NCI-H524 (cell line): ENCODE measurements around the gene MTHFR.

Experiments
- DNase-seq, 2 experiments: peaks; one replicate each; lab custom pipeline; 2025; lab: John Stamatoyannopoulos, UW

MTHFR gene

DNA sequence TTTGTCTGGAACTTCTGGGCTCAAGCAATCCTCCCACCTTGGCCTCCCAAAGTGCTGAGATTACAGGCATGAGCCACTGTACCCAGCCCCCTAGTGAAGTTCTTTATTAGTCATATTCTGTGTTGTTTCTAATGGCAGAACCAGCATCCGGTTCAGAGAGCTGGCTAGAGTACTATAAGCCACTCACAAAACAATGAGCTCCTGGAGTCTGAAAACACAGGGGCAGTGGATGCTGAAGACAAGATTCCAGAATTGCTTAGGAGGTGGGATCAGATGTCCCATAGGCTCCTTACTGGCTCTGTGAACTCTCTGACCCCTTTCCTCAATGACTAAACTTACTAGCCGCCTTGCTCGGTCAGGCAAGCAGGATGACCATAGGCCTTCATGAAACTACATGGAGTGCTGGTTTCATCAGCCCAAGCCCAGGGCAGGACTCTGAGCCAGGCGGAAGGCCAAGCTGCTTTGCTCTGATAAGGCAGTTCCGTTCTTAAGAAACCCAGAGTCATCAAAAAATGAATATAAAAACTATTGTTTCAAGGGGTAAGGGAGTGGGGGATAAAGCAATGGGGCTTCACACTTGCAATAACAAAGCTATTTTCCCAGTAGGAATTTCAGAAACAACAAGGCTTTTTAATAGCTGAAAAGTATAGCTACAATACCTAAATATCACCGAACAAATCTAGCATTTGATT, 8.1 kb downstream of the MTHFR start:
- no peak for DNase-seq

DNA sequence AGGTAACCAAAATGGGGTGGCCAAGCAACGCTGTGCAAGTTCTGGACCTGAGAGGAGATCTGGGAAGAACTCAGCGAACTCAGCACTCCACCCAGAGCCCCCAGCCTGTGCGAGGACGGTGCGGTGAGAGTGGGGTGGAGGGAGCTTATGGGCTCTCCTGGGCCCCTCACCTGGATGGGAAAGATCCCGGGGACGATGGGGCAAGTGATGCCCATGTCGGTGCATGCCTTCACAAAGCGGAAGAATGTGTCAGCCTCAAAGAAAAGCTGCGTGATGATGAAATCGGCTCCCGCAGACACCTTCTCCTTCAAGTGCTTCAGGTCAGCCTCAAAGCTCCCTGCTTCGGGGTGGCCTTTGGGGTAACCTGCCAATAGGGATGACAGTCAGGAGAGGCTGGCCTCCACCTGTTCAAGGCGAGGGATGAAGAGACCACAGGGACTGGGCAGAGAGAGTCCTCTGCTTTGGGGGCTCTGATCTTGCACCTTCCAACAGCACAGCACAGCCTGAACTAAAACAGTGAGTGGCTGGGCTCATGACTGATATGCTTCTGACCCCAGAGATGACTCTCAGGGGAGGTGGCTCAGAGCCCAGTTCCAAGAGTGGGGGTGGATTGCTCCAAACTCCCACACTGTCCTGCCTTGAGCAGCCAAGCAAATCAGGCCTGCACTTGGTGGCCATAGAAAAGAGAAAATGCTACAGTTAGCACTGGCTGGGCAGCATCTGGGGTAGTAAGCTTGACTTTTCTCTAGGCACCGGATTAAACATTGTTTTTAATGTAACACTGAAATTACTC, 9.5 kb downstream of the MTHFR start:
- DNase-seq = no peak

DNA sequence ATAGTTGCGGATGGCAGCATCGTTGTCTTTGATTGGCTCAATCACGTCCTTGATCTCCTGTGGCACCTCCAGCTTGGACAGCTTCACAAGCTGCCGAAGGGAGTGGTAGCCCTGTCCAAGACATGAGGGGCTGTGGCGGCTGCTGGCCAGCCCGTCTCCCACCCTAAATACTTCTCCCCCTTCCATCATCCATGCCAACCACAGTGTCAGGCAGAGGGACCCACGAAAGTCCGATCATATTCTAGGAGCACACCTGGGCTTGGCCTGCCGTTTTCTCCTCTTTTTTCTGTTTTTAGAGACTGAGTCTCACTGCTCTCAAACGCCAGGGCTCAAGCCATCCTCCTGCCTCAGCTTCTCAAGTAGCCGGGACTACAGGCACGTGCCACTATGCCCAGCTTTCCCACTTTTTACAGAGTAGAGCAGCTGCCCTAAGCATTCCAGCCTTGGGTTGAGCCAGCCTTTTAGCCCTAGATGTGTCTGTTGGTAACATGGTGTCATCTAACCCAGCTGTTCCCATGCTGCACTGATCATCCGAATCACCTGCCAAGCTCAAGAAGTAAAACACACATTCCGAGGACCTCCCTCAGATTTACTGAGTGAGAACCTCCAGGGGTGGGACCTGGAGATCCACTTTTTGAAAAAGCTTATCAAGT, 10.4 kb downstream of the MTHFR start:
- DNase-seq = no peak

DNA sequence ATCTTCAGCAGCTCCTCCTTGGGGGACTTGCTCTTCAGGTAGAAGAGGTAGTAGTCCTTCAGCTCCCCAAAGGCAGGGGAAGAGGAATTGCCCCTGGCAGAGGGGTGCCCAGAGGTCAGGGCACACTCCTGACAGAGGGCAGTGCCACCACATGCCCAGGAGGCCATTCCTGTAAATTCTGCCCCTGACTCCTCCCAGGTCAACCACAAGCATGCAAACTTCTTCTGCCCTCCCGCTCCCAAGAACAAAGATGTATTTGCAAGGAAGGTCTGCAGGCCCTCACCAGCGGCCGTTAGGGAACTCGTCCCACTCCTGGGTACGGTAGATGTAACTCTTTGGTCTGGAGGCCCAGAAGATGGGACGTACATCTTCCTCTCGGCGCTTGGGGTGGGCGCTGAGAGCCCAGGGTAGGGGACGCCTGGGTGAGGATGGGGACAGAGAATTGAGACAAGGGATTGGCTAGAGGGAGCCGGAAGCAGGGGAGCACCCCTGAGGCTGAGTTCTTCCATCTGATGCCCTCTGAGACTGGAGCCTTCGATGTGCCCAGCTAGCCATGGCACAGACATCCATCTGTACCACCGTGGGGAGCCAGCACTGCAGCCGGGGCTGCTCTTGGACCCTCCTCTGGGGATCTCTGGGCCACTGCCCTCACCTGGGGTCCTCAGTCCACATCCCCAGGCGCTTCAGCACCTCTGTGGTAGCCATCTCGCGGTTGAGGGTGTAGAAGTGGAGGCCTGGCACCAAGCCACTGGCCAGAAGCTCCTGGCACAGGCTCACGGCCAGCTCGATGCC, 11.1 kb downstream of the MTHFR start:
- DNase-seq = no peak

DNA sequence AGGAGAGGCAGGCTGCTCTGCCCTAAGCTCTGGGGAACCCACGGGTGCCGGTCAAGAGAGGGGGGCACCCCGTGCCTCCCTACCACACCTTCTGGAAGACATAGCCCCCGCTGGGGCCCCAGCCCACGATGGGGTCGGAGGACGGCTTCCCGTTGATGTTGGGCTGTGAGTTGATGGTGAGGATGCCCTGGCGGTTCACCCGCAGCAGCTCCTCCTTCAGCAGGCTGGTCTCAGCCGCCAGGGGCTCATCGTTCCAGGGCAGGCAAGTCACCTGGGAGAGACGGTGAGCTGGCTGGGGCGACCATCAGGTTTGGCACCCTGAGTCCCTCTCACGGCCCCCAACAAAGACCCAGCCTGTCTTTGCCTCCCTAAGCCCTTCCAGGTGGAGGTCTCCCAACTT, 11.9 kb downstream of the MTHFR start:
- DNase-seq = no peak

DNA sequence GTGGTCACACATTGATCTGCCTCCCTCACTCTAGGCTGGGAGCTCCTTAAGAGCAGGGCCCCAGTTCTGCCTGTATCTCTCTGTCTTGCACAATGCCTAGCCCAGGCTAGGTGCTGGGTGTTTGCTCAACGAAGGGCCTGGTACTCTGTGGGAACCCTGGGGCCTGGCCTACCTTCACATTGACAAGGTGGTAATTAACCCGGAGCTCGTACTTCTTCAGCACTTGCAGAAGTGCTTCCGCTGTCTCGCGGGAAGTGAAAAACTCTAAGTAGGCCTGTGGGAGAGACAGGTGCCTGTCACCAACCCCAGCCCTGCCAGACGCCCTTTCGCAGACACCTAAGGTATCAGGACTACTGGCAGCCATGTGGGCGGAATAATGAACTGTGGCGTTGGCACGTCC, 13.7 kb downstream of the MTHFR start:
- DNase-seq = no peak

DNA sequence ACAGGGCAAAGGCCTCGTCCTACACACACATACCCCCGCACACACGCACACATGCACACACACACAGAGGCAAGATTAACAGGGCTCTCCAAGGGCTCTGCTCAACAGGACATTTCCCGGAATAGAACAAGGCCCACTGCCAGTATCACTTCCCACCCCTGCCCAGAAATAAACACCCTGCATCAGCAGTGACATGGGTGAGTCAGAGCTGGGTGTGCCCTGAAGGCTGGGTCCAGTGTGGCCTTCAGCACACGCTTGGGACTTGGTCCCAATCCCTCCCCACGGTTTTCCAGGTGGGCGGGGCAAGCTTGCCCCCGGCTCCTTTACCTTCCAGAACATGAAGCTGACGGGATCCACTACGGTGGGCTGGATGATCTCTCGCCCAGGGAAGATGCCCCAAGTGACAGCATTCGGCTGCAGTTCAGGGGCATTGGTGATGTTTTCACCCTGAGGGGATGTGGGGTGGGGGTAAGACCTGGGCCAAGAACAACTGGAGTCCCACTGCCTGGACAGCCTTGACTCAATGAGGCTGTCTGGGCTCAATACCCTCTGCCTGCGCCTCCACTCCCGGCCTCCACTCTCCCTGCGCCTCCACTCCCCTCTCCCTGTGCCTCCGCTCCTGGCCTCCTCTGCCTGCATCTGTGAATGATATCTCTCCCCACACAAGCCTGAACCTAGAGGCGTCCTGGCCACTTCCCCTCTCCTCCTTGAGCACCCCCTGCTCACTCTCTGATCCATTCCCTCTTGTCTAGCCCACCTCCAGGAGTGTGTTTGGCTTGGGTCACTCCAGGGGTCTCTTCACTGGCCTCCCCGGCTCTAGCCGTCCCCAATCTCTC, 14.7 kb downstream of the MTHFR start:
- DNase-seq = no peak

DNA sequence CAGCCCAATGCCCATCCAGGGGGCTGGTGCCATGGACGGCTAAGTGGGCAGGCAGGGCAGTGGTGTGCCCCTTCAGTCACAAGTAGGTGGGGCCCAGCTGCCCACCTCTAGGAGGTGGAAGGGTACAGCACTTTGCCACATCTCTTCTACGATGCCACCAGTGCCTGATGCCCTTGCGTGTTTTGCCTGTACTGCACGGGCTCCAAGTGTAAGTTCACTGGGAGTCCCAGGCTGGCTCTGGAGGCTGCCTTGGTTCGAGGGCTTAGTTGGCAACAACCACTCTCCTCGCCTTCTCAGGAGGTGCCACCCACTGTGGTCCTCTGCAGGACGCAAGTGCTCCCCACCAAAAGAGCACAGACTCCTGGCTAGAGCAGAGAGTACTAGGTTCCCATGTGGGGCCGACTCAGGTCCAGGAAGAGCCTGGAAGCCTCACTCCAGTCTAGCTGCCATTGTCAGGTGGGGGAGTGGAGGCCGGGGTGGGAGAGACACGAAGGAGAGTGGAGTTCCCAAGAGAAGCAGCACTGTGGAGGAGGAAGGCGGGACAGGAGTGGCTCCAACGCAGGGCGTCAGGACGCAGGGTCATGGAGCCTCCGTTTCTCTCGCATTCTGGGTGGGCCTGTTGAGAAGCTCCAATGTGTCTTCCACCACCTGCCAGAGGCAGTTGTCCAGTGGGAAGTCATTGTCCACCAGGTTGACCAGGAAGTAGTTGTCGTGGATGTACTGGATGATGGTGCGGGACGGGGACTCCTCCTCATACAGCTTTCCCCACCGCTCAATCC, 15.5 kb downstream of the MTHFR start:
- DNase-seq = no peak

DNA sequence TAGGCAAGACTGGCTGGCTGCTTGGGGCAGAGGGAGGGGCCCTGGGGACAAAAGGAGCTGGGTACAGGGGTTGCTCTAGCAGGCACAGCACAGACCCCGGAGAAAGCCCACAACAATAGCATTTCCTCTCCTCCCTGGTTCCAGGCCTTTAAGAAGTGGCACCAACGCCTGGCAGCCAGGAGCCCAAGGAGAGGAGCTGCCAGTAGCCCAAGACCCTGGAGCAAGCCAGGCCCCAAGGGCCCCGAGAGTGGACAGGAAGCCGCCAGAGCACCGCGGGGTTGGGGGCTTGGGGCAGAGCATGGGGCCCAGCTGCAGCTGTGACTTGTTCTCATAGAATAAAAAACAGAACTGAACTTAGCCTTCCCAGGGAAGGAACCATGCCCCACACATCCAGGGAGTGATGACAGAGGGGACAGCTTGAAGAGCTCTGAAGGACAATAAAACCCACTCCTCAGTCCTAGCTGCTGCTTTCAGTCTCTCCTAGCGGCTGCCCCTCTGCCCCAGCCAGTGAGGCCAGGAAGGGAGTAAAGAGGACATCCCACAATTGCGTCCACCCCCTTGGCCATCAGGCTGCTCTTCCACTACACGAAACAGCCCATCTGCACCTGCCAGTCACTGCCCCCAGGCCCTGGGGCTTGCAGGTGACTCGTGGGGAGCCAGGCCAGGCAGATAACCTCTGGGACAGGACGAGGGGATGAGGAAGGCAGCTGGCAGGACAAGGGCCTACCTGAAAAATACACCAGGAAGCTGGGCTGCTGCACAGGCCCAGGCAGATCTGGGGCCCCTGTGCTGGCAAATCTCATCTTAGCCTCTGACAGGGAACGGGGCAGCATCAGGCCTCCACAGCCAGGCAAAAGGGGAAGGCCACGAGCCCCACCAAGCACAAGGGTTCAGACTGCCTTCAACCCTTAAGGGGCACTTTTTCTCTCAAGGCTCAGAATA, 16.4 kb downstream of the MTHFR start:
- DNase-seq = no peak

DNA sequence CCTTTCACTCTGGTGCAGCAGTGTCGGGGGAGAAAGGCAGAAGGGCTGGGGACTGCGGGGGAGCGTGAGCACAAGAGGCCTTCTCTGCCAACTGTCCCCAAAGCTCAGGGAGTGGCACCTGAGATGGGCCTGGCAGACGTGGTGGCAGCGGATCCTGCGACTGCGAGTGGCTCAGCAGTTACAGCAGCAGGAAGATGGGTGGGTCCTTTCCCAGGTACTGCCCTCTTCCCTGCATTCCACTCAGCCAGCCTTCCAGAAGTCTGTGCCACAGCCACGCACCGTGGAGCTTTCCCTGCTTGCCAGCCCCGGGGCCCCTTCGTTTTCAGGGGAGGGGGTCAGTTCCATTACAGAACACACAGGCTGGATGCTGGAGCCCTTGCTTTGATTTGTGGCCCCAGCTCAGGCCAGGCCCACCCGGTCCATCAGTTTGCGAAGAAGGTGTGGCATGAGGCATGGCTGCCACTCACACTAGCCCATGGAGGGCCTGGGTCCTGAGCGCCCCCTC, 17.2 kb downstream of the MTHFR start:
- no peak for DNase-seq

DNA sequence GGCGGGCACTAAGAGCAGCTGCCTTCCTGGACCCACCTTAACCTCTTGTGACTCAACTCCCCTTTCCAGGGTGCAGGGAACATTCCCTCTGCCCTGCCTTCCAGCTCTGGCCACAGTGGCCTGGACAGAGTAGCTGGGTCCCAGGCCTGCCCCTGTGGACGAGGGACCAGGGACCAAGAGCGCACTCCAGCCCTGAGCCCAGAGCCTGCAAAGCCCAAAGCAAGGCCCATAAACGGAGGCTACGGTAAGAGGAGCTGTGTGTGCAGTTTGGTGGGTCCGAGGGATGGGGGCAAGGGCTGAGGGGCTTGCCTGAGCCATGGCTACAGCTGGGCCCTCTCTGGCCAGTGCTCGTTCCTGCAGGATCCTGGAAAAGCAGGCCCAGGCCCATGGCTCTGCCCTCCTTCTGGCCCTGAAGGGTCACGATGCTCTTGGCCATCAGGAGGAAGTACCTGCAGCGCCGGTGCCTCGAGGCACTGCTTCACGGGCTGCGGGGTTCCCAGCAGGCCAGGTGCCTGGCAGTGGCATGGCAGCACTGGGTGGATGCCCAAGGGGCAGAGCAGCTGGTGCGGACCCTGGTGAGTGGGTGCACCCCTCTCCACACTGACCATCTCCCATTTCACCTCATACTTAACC, 17.8 kb downstream of the MTHFR start:
- no peak for DNase-seq

DNA sequence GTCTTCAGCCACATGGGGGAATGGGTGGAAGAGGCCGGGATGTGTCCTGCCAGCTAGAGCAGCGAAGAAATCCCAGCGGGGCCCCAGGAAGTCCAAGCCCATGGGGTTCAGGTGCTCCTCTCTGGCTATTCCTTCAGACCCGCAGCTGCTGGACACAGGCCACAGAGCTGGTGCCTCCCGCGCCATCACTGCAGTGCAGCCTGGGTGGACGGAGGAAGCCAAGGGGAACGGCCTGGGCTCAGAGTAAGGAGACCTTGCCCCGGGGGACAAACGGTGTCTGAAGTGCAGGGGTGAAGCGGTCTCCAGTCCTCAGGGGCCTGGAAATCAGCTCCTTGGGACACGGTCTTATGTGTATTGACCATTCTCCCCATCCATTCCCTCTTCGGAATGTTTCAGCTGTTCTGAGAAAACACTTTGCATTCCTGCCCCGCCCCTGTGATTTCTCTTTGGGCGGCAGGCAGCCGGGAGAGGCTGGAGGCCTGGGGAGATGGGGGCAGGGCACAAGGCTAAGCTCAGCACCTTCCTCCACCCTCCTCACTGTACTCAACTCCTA, 18.4 kb downstream of the MTHFR start:
- DNase-seq = no peak

DNA sequence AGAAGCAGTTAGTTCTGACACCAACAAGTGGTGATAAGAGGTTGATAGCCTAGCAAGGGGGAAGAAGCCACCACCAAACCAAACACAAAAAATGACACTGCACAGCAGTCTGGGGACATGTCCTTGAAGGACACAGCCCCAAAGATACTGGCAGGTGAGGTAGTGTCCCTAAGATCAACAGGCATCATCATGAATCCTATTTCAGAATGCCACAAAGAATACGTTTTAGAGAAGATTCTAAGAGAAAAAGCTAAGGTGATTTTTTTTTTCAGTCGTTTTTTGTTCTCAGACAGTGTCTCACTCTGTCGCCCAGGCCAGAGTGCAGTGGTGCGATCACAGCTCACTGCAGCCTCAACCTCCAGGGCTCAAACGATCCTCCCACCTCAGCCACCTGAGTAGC, 19.6 kb downstream of the MTHFR start:
- DNase-seq = no peak

DNA sequence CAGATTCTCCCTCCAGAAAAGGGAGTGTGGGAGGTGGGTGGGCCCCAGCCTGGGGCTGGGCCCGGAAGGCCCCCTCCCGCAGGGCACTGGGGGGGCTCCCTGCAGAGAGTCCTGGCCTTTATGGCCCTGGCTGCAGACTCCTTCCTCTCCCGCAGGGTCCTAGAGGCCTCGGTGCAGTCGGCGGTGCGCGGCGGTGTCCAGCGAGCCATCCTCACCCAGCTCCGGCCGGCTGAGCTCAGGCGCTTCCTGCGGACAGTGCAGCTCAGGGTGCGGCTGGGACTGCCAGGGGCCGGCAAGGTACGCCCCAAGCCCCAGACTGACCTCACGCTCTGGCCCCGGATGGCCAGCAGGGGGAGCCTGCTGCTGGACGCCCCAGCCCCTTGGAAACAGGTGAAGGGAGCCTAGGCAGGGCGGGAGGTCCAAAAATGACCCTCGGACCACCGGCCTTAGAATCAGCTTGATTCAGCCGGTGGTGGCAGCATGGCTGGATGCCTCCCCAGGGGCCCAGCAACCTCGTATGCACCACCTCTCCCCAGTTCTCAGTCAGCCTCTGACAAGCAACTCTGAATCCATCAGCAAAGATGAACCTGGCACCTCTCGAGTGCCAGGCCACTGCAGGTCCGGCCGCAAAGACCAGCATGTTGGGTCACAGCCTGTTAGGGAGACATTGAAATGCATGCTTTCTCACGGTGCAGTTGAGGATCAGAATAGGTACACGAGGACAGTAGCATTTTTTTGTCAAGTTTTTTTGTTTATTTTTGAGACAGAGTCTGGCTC, 20.6 kb downstream of the MTHFR start:
- peak in 1 of 2 experiments; percentile 17 for DNase-seq

DNA sequence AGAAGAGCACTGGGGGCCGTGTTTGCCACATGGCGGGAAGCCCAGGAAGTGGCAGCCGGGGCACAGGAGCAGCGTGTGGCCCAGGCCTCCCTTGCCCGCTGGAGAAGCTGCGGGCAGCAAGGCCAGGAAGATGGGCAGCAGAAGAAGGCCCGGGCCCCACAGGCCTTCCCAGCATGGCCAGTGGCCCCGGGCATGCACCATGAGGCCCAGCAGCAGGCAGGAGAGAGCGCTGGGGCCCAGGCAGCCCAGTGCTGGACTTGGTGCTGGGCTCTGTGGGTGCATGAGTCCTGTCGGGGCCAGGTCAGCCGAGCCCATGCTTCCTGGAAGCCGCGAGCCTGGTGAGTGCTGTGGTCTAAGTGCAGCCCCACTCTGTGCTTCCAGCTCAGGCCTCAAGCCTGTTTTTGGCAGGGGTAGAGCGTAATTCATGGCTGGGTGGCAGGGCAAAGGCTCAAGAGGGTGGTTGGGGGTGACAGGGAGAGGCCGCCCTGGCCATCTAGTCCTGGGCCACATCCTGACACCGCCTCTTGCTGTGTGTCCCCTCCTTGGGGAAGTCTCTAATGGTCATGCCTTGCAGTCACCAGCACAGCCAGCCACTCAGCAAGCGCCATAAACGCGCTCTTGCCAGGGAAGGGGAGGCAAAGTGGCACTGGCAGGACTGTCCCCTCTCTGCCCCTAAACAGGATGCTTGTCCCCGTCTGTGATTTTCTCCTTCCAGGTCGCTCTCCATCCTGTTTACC, 21.3 kb downstream of the MTHFR start:
- DNase-seq = no peak

DNA sequence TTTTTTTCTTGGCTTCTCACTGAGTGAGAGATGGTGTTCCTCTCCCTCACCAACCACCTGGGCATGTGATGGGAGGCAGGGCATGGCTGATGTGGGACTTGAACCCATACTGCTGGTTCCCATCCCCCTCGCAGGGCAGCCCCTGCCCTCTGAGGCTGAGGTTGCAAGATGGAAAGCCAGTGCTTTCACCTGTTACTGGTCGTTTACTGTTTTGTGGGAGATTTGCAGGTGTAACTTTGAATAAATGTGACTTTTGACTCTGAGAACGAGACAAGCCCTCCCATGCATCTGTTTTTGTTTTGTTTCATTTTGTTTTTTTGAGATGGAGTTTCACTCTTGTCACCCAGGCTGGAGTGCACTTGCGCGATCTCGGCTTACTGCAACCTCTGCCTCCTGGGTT, 22.2 kb downstream of the MTHFR start:
- no peak for DNase-seq

DNA sequence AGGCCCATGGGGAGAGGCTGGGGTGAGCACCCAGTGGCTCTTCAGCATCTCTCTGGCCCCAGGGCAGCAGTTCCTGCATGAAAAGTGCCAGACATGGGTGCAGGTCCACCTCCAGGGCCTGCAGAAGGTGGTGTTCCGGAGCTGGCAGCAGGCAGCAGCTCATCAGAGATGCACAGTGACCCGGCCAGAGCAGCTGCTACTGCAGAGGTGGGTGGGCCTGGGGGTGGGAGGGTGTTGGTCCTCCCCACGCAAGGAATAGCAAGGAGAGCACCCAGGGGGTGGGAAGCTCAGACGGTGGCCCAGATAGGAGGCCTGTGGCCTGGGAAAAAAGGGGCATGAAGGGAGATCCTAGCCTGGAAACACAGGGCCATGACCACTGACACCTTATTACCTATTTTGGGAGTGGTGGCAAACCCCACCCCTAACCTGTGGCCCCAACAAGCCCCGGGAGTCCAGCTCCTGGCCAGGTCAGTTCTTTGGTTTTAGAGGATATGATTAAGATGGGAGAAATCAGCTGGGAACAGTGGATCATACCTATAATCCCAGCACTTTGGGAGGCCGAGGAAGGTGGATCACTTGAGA, 23.5 kb downstream of the MTHFR start:
- no peak for DNase-seq
